ENCODE data around the gene PRDX6. TPM values are rescaled to one million over a fixed set of nuclear protein-coding genes. Genes with fewer than 3 reads are reported as not detected.

PRDX6 gene
- total and polyA plus RNA-seq, 2 donors (not counting 1 experiment from before 2014, with no cell fraction given), result 51.6 to 85.2 TPM

DNA sequence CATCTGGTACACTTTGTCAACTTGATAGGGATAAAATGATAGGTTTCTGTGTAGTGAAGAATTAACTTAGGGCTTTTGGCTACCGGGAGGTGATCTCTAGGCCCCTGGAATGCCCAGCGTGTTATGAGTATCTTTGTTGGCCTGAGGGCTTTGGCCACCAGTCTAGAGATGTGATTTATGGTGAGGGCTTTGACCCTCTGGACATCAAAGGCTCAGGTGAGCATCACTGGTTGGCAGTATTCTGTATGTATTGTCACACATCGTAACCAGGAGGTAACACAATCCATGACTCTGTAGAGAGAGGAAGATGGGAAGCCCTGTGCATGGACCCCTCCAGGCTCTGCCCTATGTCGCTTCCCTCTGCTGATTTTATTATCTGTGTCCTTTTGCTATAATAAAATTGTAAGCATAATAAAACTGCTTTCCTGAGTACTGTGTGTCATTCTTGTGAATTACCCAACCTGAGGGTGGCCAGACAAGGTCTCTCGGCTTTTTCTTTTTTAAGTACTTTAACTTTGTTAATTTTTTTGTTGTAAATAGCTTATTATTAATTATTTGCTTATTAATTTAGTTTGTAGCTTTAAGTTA, 40.2 kb upstream of the PRDX6 start:
- H3K27ac ChIP-seq (ENCODE audit: low read length in 2 of 2), result no peak overlapping the region
- POLR2A ChIA-PET, result no interaction called here
- H3K4me3 ChIP-seq (ENCODE audit: control extremely low read depth in 1 of 5, extremely low read depth in 1 of 5, insufficient read depth in 1 of 5, low read depth in 2 of 5, low read length in 4 of 5), result no peak overlapping the region
- no peaks in the 10 kb centered on the region for H3K9me3 Mint-ChIP-seq (ENCODE audit: insufficient read depth)
- H3K9me3 ChIP-seq (ENCODE audit: control extremely low read depth in 1 of 3, control insufficient read depth in 2 of 3, insufficient read depth in 1 of 3, low read length in 2 of 3), result no peaks in the 10 kb centered on the region
- WGBS (ENCODE audit: insufficient coverage), result 100% methylated on average over 3 of the region's 5 CpGs
- no peak for DNase-seq
- no peaks in the 10 kb centered on the region for H3K27me3 Mint-ChIP-seq
- no peak overlapping the region for H3K4me2 ChIP-seq (replicated peaks; ENCODE audit: low read depth, low read length, poor library complexity, severe bottlenecking)
- no peaks in the 10 kb centered on the region for H4K20me1 ChIP-seq (ENCODE audit: control insufficient read depth, insufficient read depth, low read length, poor library complexity, severe bottlenecking)
- ATAC-seq (ENCODE audit: low read depth), result no peak
- CTCF ChIA-PET, result no interaction called here
- peaks cover 0 to 8% of the 10 kb centered on the region in 2 experiments for H3K36me3 ChIP-seq (replicated peaks in 1 of 2; ENCODE audit: control extremely low read depth in 1 of 2, control insufficient read depth in 1 of 2, extremely low read depth in 1 of 2, insufficient read depth in 2 of 2, low read length in 1 of 2)
- TF ChIP-seq, protein P1, sequence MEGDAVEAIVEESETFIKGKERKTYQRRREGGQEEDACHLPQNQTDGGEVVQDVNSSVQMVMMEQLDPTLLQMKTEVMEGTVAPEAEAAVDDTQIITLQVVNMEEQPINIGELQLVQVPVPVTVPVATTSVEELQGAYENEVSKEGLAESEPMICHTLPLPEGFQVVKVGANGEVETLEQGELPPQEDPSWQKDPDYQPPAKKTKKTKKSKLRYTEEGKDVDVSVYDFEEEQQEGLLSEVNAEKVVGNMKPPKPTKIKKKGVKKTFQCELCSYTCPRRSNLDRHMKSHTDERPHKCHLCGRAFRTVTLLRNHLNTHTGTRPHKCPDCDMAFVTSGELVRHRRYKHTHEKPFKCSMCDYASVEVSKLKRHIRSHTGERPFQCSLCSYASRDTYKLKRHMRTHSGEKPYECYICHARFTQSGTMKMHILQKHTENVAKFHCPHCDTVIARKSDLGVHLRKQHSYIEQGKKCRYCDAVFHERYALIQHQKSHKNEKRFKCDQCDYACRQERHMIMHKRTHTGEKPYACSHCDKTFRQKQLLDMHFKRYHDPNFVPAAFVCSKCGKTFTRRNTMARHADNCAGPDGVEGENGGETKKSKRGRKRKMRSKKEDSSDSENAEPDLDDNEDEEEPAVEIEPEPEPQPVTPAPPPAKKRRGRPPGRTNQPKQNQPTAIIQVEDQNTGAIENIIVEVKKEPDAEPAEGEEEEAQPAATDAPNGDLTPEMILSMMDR (IDR thresholded peaks at IDR 0.05), result no peak
- H3K4me1 Mint-ChIP-seq, result no peaks in the 10 kb centered on the region
- intact Hi-C loops (cut with micrococcal nuclease), result no loop called here
- no peak overlapping the region for H3K4me3 Mint-ChIP-seq
- no peak overlapping the region for H2AFZ ChIP-seq (ENCODE audit: insufficient read depth, low read depth, low read length, poor library complexity, severe bottlenecking)
- H3K27ac Mint-ChIP-seq, result no peak overlapping the region
- H3K79me2 ChIP-seq (ENCODE audit: control insufficient read depth, insufficient read depth, low read length), result no peaks in the 10 kb centered on the region
- no peaks in the 10 kb centered on the region for H3K4me1 ChIP-seq (ENCODE audit: control insufficient read depth in 2 of 2, insufficient read depth in 2 of 2, low read length in 2 of 2)
- H3K9ac ChIP-seq (ENCODE audit: low read length), result no peak overlapping the region
- no peaks in the 10 kb centered on the region for H3K27me3 ChIP-seq (replicated peaks in 1 of 4; ENCODE audit: control extremely low read depth in 1 of 4, control insufficient read depth in 3 of 4, insufficient read depth in 4 of 4, low read length in 3 of 4)

DNA sequence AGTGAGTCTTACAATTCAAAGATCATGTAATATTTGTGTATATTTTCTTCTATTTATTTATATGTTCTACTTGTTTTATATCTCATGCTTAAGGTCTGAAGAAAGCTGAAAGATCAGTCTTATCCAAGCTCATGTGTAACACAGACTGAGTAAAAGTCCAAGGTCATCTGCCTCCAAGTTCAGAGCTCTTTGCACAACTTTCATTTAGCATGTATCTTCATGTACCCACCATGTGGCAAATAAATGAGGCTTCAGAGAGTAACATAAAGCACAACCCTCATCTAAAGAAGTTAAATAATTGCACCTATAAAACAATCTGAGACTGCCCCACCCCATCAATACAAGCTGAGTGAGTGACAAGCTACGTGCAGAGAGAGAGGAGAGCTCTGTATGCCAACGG, 38.5 kb upstream of the PRDX6 start:
- no peaks in the 10 kb centered on the region for H4K20me1 ChIP-seq (ENCODE audit: control insufficient read depth, insufficient read depth, low read length, poor library complexity, severe bottlenecking)
- H3K27me3 Mint-ChIP-seq, result no peaks in the 10 kb centered on the region
- no peak overlapping the region for H2AFZ ChIP-seq (ENCODE audit: insufficient read depth, low read depth, low read length, poor library complexity, severe bottlenecking)
- ChIA-PET POLR2A (no interaction called here), CTCF (interaction anchor here (3.9 kb wide), 1 partner anchor 8 kb away, joined by 23 read pairs; no protein-coding TSS in a partner anchor)
- no peak for ATAC-seq (ENCODE audit: low read depth)
- H3K27ac Mint-ChIP-seq, result no peak overlapping the region
- H3K9ac ChIP-seq (ENCODE audit: low read length), result no peak overlapping the region
- no peak overlapping the region for H3K4me3 Mint-ChIP-seq
- H3K27ac ChIP-seq (ENCODE audit: low read length in 2 of 2), result no peak overlapping the region
- no CpG with 5 or more reads among the region's 2 CpGs for WGBS (ENCODE audit: insufficient coverage)
- no peaks in the 10 kb centered on the region for H3K27me3 ChIP-seq (replicated peaks in 1 of 4; ENCODE audit: control extremely low read depth in 1 of 4, control insufficient read depth in 3 of 4, insufficient read depth in 4 of 4, low read length in 3 of 4)
- intact Hi-C loops (cut with micrococcal nuclease), result no loop called here
- H3K9me3 ChIP-seq (ENCODE audit: control extremely low read depth in 1 of 3, control insufficient read depth in 2 of 3, insufficient read depth in 1 of 3, low read length in 2 of 3), result no peaks in the 10 kb centered on the region
- H3K36me3 ChIP-seq (replicated peaks in 1 of 2; ENCODE audit: control extremely low read depth in 1 of 2, control insufficient read depth in 1 of 2, extremely low read depth in 1 of 2, insufficient read depth in 2 of 2, low read length in 1 of 2), result peaks cover 0 to 8% of the 10 kb centered on the region in 2 experiments
- H3K4me3 ChIP-seq (ENCODE audit: control extremely low read depth in 1 of 5, extremely low read depth in 1 of 5, insufficient read depth in 1 of 5, low read depth in 2 of 5, low read length in 4 of 5), result no peak overlapping the region
- no peak overlapping the region for H3K4me2 ChIP-seq (replicated peaks; ENCODE audit: low read depth, low read length, poor library complexity, severe bottlenecking)
- DNase-seq, result no peak
- peaks cover 5% of the 10 kb centered on the region for H3K79me2 ChIP-seq (ENCODE audit: control insufficient read depth, insufficient read depth, low read length)
- TF ChIP-seq EZH2 (IDR thresholded peaks at IDR 0.05; ENCODE audit: borderline replicate concordance, insufficient read depth, low read depth, low read length, poor library complexity, severe bottlenecking), result no peak
- TF ChIP-seq, protein P1 (IDR thresholded peaks at IDR 0.05), result no peak
- H3K4me1 Mint-ChIP-seq, result no peaks in the 10 kb centered on the region
- no peaks in the 10 kb centered on the region for H3K9me3 Mint-ChIP-seq (ENCODE audit: insufficient read depth)
- H3K4me1 ChIP-seq (ENCODE audit: control insufficient read depth in 2 of 2, insufficient read depth in 2 of 2, low read length in 2 of 2), result no peaks in the 10 kb centered on the region
